Activated T-cell treated with anti-CD3 and anti-CD28 coated beads for 1 hour (primary cell): ENCODE results near the gene HOTAIR.

Experiments
- DNase-seq: peaks from one replicate; pipeline ENCODE4 v3.0.0-alpha.2; 2020; ENCODE audit warnings: low read depth

HOTAIR gene

GRCh38 chr12:54011665-54012532 is 37.1 kb upstream of the HOTAIR start:
- DNase-seq: no peak

- DNase-seq: no peak
Observed at GRCh38 chr12:54010972-54011664, 36.4 kb upstream of the HOTAIR start.

GRCh38 chr12:54010053-54010971 is 35.6 kb upstream of the HOTAIR start:
- DNase-seq: no peak

- no peak for DNase-seq
Observed at GRCh38 chr12:54009171-54010052, 34.7 kb upstream of the HOTAIR start.

- no peak for DNase-seq
Observed at GRCh38 chr12:54008260-54008552, 33.5 kb upstream of the HOTAIR start.

GRCh38 chr12:54007538-54008259 is 32.9 kb upstream of the HOTAIR start:
- DNase-seq: no peak

- DNase-seq: no peak
Observed at GRCh38 chr12:54006559-54007220, 31.9 kb upstream of the HOTAIR start.

GRCh38 chr12:54005853-54006558 is 31.3 kb upstream of the HOTAIR start:
- peak; percentile 87 for DNase-seq

- DNase-seq: no peak
Observed at GRCh38 chr12:54005531-54005852, 30.7 kb upstream of the HOTAIR start.

- no peak for DNase-seq
Observed at GRCh38 chr12:54004841-54005530, 30.2 kb upstream of the HOTAIR start.

GRCh38 chr12:54004063-54004840 is 29.5 kb upstream of the HOTAIR start:
- DNase-seq: no peak

- DNase-seq: no peak
Observed at GRCh38 chr12:54003625-54004024, 28.9 kb upstream of the HOTAIR start.

- DNase-seq: no peak
Observed at GRCh38 chr12:54002915-54003389, 28.2 kb upstream of the HOTAIR start.

- DNase-seq: no peak
Observed at GRCh38 chr12:54002278-54002914, 27.6 kb upstream of the HOTAIR start.

- DNase-seq: no peak
Observed at GRCh38 chr12:54001283-54002187, 26.8 kb upstream of the HOTAIR start.
